GM13977 (cell line): ENCODE measurements around the gene CDH23.

Experiments used
- DNase-seq: peaks from one replicate; pipeline ENCODE4 v3.0.0; 2012; ENCODE audit warnings: low spot score
- CTCF ChIP-seq: IDR thresholded peaks from 2 replicates; pipeline ENCODE4 v1.5.1; 2012; ENCODE audit warnings: mild to moderate bottlenecking, control low read depth; ENCODE audit not compliant: insufficient read depth; ENCODE audit errors: extremely low read depth, missing control alignments
- in situ Hi-C: fragments of 300-500 bp; cut with MboI; formaldehyde crosslinking; loops from one replicate; pipeline ENCODE4 v1.12.0; 2022; ENCODE audit warnings: low sequenced_read_pairs, low pct_unique_long_range_greater_than_20kb, mixed read lengths, inconsistent platforms; ENCODE audit not compliant: unreplicated experiment

Gene CDH23

GRCh38 chr10:71589617-71590551, 193.2 kb downstream of the CDH23 start:
- no peak for DNase-seq
- TF ChIP-seq CTCF: no peak

DNA sequence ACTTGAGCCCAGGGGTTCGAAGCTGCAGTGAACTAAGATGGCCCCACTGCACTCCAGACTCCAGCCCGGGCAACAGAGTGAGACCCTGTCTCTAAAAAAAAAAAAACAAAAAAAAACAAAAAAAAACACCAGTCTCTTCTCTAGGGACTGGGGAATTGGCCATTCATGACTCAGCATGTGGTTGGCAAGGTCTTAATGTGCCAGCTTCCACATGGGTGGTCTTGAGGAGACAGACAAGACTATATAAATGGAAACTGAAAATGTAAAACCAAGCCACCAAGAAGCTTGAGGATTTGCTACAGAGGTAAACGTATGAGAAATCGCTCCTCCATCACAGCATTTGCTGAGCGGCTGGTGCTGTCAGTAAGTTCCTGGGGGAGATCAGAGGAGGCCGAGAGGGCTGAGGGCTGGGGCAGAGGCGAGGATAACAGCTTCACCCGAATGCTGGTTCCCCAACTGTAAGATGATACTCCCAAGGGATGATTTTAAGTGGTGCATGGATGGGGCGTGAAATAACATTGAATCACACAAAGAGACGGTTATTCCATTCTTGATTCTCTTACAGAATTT, 194.1 kb downstream of the CDH23 start:
- in situ Hi-C loops: no loop called here
- DNase-seq: no peak
- TF ChIP-seq CTCF: no peak

More at GRCh38 chr10:71589617-71590551, 193.2 kb downstream of the CDH23 start:
- in situ Hi-C loops: no loop called here

- in situ Hi-C loops: no loop called here
- no peak for DNase-seq
- no peak for TF ChIP-seq CTCF
These were observed 198.3 kb downstream of the CDH23 start for GRCh38 chr10:71594934-71595571.

- DNase-seq: no peak
- no peak for TF ChIP-seq CTCF
- in situ Hi-C loops: no loop called here
These were observed 198.9 kb downstream of the CDH23 start for GRCh38 chr10:71595649-71596048.

- no peak for TF ChIP-seq CTCF
- no peak for DNase-seq
- in situ Hi-C loops: no loop called here
These were observed 199.4 kb downstream of the CDH23 start for GRCh38 chr10:71596127-71596526.

- in situ Hi-C loops: no loop called here
- no peak for TF ChIP-seq CTCF
- DNase-seq: no peak
These were observed 200.0 kb downstream of the CDH23 start for GRCh38 chr10:71596759-71597158.
